Fibroblast of lung (primary cell): ENCODE results near the gene TCEAL1.

Source experiments
- CTCF ChIP-seq, 2 donors: IDR thresholded peaks in 1 of 2; conservative IDR thresholded peaks in 1 of 2; 1 replicate in 1 of 2; 2 replicates in 1 of 2; pipeline ENCODE4 v1.5.1; 2011 to 2012; ENCODE audit warnings: low read length in 2 of 2, control low read depth in 1 of 2, inconsistent platforms in 1 of 2, low read depth in 1 of 2, mild to moderate bottlenecking in 1 of 2
- EZH2 ChIP-seq: IDR thresholded peaks from 2 replicates; pipeline ENCODE4 v1.5.1; 2012; ENCODE audit warnings: low read length, control low read depth, mild to moderate bottlenecking; ENCODE audit errors: missing control alignments

DNA sequence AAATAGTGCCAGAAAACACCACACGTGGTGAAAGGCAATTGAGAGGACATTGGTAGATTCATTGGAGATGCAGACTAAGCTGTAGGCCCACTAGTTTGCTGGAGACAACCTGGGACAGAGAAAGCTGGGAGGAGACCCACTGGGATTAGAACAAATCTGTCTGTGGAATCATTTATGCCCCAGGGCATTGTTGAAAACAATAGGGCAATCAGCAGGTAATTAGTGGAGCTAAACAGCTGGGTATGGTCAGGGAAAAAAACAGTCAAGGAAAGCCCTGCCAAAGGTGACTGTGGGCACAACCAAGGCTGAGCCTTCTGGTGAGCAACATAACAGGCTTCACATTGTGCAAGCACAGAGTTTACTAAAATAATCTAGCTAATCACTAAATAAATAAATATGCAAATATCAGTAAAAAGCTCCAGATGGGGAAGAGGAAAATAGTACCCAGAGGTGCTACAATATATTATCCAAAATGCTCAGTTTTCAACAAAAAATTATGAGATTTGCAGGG, 12.0 kb upstream of the TCEAL1 start:
- TF ChIP-seq EZH2 (no peak), CTCF (conservative IDR thresholded peaks at IDR 0.05 in 1 of 2, IDR thresholded peaks at IDR 0.05 in 1 of 2; ENCODE audit: low read depth in 1 of 2, low read length in 2 of 2) (no peak)
